ENCODE data around the gene DNAJC18.
A peak's percentile ranks its signal among the peaks of the same experiment; 100 is the strongest.

The DNAJC18 gene

GRCh38 chr5:139403787-139404483 is 35.4 kb downstream of the DNAJC18 start, which contains the start of gene SPATA24:
TSS of gene SPATA24 (minus strand) at chr5:139404089. CDS start at chr5:139404060, 29 bp downstream.
- no peaks in the 10 kb centered on the region for H3K27me3 ChIP-seq (ENCODE audit: control insufficient read depth, insufficient read depth, low read length)
- peaks cover 3% of the 10 kb centered on the region for H3K4me1 ChIP-seq (ENCODE audit: control insufficient read depth, insufficient read depth, low read length)
- H3K36me3 ChIP-seq (ENCODE audit: control insufficient read depth, insufficient read depth, low read length), result peaks cover 2% of the 10 kb centered on the region
- H3K9ac ChIP-seq (ENCODE audit: low read length), result peak within 1 kb of the TSS; percentile 21
- peak within 1 kb of the TSS; percentile 65 for H3K4me3 ChIP-seq (ENCODE audit: low read length)
- peak within 1 kb of the TSS; percentile 89 for H3K27ac ChIP-seq (ENCODE audit: low read depth, low read length)

GRCh38 chr5:139403418-139403786 is 35.9 kb downstream of the DNAJC18 start:
- Histone ChIP-seq H3K27me3 (ENCODE audit: control insufficient read depth, insufficient read depth, low read length) (no peaks in the 10 kb centered on the region), H3K4me1 (ENCODE audit: control insufficient read depth, insufficient read depth, low read length) (peaks cover 3% of the 10 kb centered on the region), H3K27ac (ENCODE audit: low read depth, low read length) (peak overlapping the region; percentile 89), H3K36me3 (ENCODE audit: control insufficient read depth, insufficient read depth, low read length) (peaks cover 2% of the 10 kb centered on the region), H3K9ac (ENCODE audit: low read length) (peak overlapping the region; percentile 21), H3K4me3 (ENCODE audit: low read length) (peak overlapping the region; percentile 65)

- H3K27me3 ChIP-seq (ENCODE audit: control insufficient read depth, insufficient read depth, low read length), result no peaks in the 10 kb centered on the region
- H3K36me3 ChIP-seq (ENCODE audit: control insufficient read depth, insufficient read depth, low read length), result peaks cover 2% of the 10 kb centered on the region
- H3K4me1 ChIP-seq (ENCODE audit: control insufficient read depth, insufficient read depth, low read length), result peaks cover 3% of the 10 kb centered on the region
- no peak overlapping the region for H3K9ac ChIP-seq (ENCODE audit: low read length)
- no peak overlapping the region for H3K27ac ChIP-seq (ENCODE audit: low read depth, low read length)
- H3K4me3 ChIP-seq (ENCODE audit: low read length), result no peak overlapping the region
Measured at GRCh38 chr5:139402561-139403158, 36.7 kb downstream of the DNAJC18 start.

DNA sequence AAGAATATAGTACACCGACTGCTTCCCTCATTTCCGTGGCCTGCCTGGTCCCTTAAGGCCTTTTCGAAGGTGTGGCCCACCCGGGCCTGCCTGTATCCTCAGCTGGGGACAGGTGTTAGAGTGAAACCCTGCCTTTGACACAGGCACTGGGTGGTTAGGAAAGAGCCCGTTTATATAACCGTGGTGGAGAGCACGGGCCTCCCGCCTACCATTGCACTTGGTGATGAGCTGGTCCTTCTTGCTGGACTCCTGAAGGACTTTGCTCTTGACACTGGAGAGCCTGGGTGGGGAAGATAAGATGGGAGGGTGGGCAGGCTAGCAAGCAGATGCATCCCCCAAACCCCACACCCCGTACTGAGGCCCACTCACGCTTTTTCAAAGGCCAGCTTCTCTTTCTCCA is 37.8 kb downstream of the DNAJC18 start:
- no peak overlapping the region for H3K9ac ChIP-seq (ENCODE audit: low read length)
- no peak overlapping the region for H3K4me3 ChIP-seq (ENCODE audit: low read length)
- H3K27me3 ChIP-seq (ENCODE audit: control insufficient read depth, insufficient read depth, low read length), result no peaks in the 10 kb centered on the region
- no peak overlapping the region for H3K27ac ChIP-seq (ENCODE audit: low read depth, low read length)
- peaks cover 3% of the 10 kb centered on the region for H3K4me1 ChIP-seq (ENCODE audit: control insufficient read depth, insufficient read depth, low read length)
- H3K36me3 ChIP-seq (ENCODE audit: control insufficient read depth, insufficient read depth, low read length), result peaks cover 2% of the 10 kb centered on the region

- Histone ChIP-seq H3K9ac (ENCODE audit: low read length) (no peak overlapping the region), H3K27me3 (ENCODE audit: control insufficient read depth, insufficient read depth, low read length) (peaks cover 1% of the 10 kb centered on the region), H3K4me1 (ENCODE audit: control insufficient read depth, insufficient read depth, low read length) (peaks cover 3% of the 10 kb centered on the region), H3K27ac (ENCODE audit: low read depth, low read length) (no peak overlapping the region), H3K36me3 (ENCODE audit: control insufficient read depth, insufficient read depth, low read length) (peaks cover 2% of the 10 kb centered on the region), H3K4me3 (ENCODE audit: low read length) (no peak overlapping the region)
Measured at GRCh38 chr5:139399501-139400121, 39.7 kb downstream of the DNAJC18 start.

DNA sequence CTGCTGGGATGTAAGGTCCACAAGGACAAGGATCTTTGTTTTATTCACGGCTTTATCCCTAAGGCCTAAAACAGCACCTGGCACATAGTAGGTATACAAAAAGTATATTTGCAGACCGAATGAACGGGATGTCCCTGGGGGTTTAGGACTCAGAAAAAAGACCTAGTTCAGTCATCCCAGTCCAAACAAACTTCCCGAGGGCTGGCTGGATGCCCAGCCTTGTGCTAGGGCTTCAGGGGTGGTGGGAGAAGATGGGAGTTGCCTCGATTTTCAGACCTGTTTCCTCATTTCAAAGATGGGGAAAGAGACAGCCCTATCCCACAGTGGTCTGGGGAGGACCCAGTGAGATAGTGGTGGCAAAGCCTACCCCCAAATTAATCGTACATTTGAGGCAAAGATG is 41.4 kb downstream of the DNAJC18 start:
- H3K27ac ChIP-seq (ENCODE audit: low read depth, low read length), result no peak overlapping the region
- H3K27me3 ChIP-seq (ENCODE audit: control insufficient read depth, insufficient read depth, low read length), result peaks cover 16% of the 10 kb centered on the region
- H3K9ac ChIP-seq (ENCODE audit: low read length), result no peak overlapping the region
- H3K36me3 ChIP-seq (ENCODE audit: control insufficient read depth, insufficient read depth, low read length), result peaks cover 2% of the 10 kb centered on the region
- H3K4me1 ChIP-seq (ENCODE audit: control insufficient read depth, insufficient read depth, low read length), result no peaks in the 10 kb centered on the region
- no peak overlapping the region for H3K4me3 ChIP-seq (ENCODE audit: low read length)

DNA sequence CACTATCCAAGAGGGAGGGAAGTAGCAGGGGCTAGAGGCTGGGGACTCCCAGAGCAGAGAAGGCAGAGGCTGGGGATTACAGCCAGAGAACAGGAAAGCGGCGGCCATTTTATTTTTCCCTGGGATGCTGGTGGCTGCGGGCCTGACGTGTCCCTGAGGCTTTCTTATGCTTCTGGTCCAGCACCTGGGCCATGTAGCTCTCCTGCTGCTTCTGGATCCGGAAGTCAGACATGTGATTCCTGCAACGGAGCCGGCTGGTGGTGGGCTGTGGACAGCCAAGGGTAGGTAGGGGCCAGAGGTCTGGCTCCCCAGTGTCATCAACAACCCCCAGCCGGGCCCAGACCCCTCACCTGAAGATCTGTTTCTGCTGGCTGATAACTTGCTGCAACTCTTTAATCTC is 42.6 kb downstream of the DNAJC18 start:
- no peak overlapping the region for H3K9ac ChIP-seq (ENCODE audit: low read length)

GRCh38 chr5:139395844-139396640 is 43.3 kb downstream of the DNAJC18 start:
- no peak overlapping the region for H3K9ac ChIP-seq (ENCODE audit: low read length)
- no peak overlapping the region for H3K4me3 ChIP-seq (ENCODE audit: low read length)
- H3K27me3 ChIP-seq (ENCODE audit: control insufficient read depth, insufficient read depth, low read length), result peaks cover 17% of the 10 kb centered on the region
- no peaks in the 10 kb centered on the region for H3K4me1 ChIP-seq (ENCODE audit: control insufficient read depth, insufficient read depth, low read length)
- no peak overlapping the region for H3K27ac ChIP-seq (ENCODE audit: low read depth, low read length)
- no peaks in the 10 kb centered on the region for H3K36me3 ChIP-seq (ENCODE audit: control insufficient read depth, insufficient read depth, low read length)

More for the DNA sequence above, 42.6 kb downstream of the DNAJC18 start:
- H3K27me3 ChIP-seq (ENCODE audit: control insufficient read depth, insufficient read depth, low read length), result peaks cover 17% of the 10 kb centered on the region
- no peak overlapping the region for H3K27ac ChIP-seq (ENCODE audit: low read depth, low read length)
- H3K36me3 ChIP-seq (ENCODE audit: control insufficient read depth, insufficient read depth, low read length), result peaks cover 2% of the 10 kb centered on the region
- H3K4me1 ChIP-seq (ENCODE audit: control insufficient read depth, insufficient read depth, low read length), result no peaks in the 10 kb centered on the region
- no peak overlapping the region for H3K4me3 ChIP-seq (ENCODE audit: low read length)

DNA sequence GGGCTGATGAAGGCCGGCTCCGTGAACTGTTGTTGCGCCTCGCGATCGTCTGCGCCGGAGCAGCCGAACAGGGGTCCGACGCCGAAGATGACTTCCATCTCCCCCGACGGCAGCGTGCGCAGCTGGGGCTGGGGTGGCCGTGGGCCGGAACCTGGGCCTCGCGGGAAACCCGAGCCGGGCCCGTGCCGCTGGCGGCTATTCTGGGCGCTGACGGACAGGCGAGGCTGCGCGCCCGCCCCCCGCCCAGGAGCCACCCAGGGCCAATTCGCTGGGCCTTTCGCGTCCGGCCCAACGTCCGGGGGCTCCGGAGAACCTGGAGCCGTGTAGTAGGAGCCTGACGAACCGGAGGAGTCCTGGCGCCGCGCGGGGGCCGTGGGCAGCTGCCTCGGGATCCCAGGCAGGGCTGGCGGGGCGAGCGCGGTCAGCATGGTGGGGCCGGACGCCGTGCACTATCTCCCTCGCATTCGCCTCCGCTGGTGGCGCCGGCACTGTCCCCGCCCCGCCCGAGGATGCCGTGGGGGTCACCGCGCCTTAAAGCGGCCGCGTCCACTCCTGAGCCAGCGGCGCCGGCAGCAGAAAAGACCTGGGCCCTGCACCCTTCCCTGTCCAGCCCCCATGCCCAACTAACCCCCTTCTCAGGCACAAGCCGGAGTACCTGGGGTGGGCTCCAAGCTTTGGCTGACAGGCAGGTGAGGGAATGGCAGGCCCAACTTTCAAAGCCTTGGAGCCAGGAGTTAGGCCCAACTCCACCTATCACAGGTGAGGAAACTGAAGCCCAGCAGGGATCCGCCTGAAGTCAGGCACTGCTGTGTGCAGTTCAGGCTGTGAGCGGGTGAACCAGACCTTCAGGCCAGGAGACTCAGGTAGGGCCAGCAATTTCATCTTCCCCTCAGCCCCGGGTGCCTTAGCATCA is 44.4 kb downstream of the DNAJC18 start, which contains the start of gene PROB1:
Gene PROB1 (minus strand): TSS at position 451 of the 913 bp plus-strand sequence. CDS start 23 bp downstream, at position 428.
- Histone ChIP-seq H3K36me3 (ENCODE audit: control insufficient read depth, insufficient read depth, low read length) (peaks cover 3% of the 10 kb centered on the region), H3K27ac (ENCODE audit: low read depth, low read length) (no peak within 1 kb of the TSS), H3K27me3 (ENCODE audit: control insufficient read depth, insufficient read depth, low read length) (peaks cover 17% of the 10 kb centered on the region), H3K4me1 (ENCODE audit: control insufficient read depth, insufficient read depth, low read length) (no peaks in the 10 kb centered on the region), H3K9ac (ENCODE audit: low read length) (no peak within 1 kb of the TSS), H3K4me3 (ENCODE audit: low read length) (peak within 1 kb of the TSS; percentile 65)

- Histone ChIP-seq H3K4me1 (ENCODE audit: control insufficient read depth, insufficient read depth, low read length) (no peaks in the 10 kb centered on the region), H3K27ac (ENCODE audit: low read depth, low read length) (no peak overlapping the region), H3K36me3 (ENCODE audit: control insufficient read depth, insufficient read depth, low read length) (peaks cover 3% of the 10 kb centered on the region), H3K27me3 (ENCODE audit: control insufficient read depth, insufficient read depth, low read length) (peaks cover 17% of the 10 kb centered on the region), H3K9ac (ENCODE audit: low read length) (no peak overlapping the region), H3K4me3 (ENCODE audit: low read length) (peak overlapping the region; percentile 65)
Measured at GRCh38 chr5:139394123-139394653, 45.1 kb downstream of the DNAJC18 start.

GRCh38 chr5:139393497-139394122 is 45.7 kb downstream of the DNAJC18 start:
- Histone ChIP-seq H3K4me1 (ENCODE audit: control insufficient read depth, insufficient read depth, low read length) (no peaks in the 10 kb centered on the region), H3K9ac (ENCODE audit: low read length) (no peak overlapping the region), H3K27me3 (ENCODE audit: control insufficient read depth, insufficient read depth, low read length) (peaks cover 17% of the 10 kb centered on the region), H3K27ac (ENCODE audit: low read depth, low read length) (no peak overlapping the region), H3K4me3 (ENCODE audit: low read length) (peak overlapping the region; percentile 65), H3K36me3 (ENCODE audit: control insufficient read depth, insufficient read depth, low read length) (peaks cover 3% of the 10 kb centered on the region)
